Measurements from ENCODE around the gene EVA1C.

EVA1C gene

GRCh38 chr21:32380940-32381339 lies 31.6 kb upstream of the EVA1C start:
- no peak for TF ChIP-seq CTCF (IDR thresholded peaks at IDR 0.05; ENCODE audit: control insufficient read depth, insufficient read depth, low read depth, low read length, missing control alignments)

GRCh38 chr21:32381571-32381970 lies 30.9 kb upstream of the EVA1C start:
- DNase-seq (ENCODE audit: low read depth): no peak
- H3K4me3 ChIP-seq (ENCODE audit: control insufficient read depth, low read depth, low read length): no peak overlapping the region
- TF ChIP-seq CTCF (IDR thresholded peaks at IDR 0.05; ENCODE audit: control insufficient read depth, insufficient read depth, low read depth, low read length, missing control alignments): no peak

More at GRCh38 chr21:32380940-32381339, 31.6 kb upstream of the EVA1C start:
- no peak for DNase-seq (ENCODE audit: low read depth)
- no peak overlapping the region for H3K4me3 ChIP-seq (ENCODE audit: control insufficient read depth, low read depth, low read length)

GRCh38 chr21:32382108-32382644 lies 30.3 kb upstream of the EVA1C start:
- peak; percentile 84 for DNase-seq (ENCODE audit: low read depth)
- no peak overlapping the region for H3K4me3 ChIP-seq (ENCODE audit: control insufficient read depth, low read depth, low read length)
- TF ChIP-seq CTCF (IDR thresholded peaks at IDR 0.05; ENCODE audit: control insufficient read depth, insufficient read depth, low read depth, low read length, missing control alignments): no peak

GRCh38 chr21:32383812-32384211 lies 28.7 kb upstream of the EVA1C start:
- H3K4me3 ChIP-seq (ENCODE audit: control insufficient read depth, low read depth, low read length): no peak overlapping the region
- TF ChIP-seq CTCF (IDR thresholded peaks at IDR 0.05; ENCODE audit: control insufficient read depth, insufficient read depth, low read depth, low read length, missing control alignments): no peak
- DNase-seq (ENCODE audit: low read depth): no peak

- DNase-seq (ENCODE audit: low read depth): no peak
- no peak for TF ChIP-seq CTCF (IDR thresholded peaks at IDR 0.05; ENCODE audit: control insufficient read depth, insufficient read depth, low read depth, low read length, missing control alignments)
- H3K4me3 ChIP-seq (ENCODE audit: control insufficient read depth, low read depth, low read length): no peak overlapping the region
Measured at GRCh38 chr21:32386195-32386870, 26.2 kb upstream of the EVA1C start.

- no peak for DNase-seq (ENCODE audit: low read depth)
- no peak for TF ChIP-seq CTCF (IDR thresholded peaks at IDR 0.05; ENCODE audit: control insufficient read depth, insufficient read depth, low read depth, low read length, missing control alignments)
- H3K4me3 ChIP-seq (ENCODE audit: control insufficient read depth, low read depth, low read length): no peak overlapping the region
Measured at GRCh38 chr21:32387151-32387550, 25.4 kb upstream of the EVA1C start.

Data from AG09309 (cell line).